Vagina (tissue), 2 donors: Measurements from ENCODE around the gene MMEL1.

Experiments
- POLR2AphosphoS5 ChIP-seq, 2 donors: sonication (generic); formaldehyde crosslinking; IDR thresholded peaks; one replicate each; pipeline ENCODE4 v1.9.0; 2017; ENCODE audit warnings: antibody characterized with exemption in 2 of 2, mild to moderate bottlenecking in 2 of 2, low read depth in 1 of 2; ENCODE audit not compliant: insufficient read depth in 1 of 2
- TF ChIP-seq, protein P1 (sequence below), 3 experiments: fragments of 450-650 bp in 2 of 3; fragments of 200-600 bp in 1 of 3; sonication (generic) in 1 of 3; IDR thresholded peaks; one replicate each; pipeline ENCODE4 v1.5.1; 2017 to 2019; ENCODE audit warnings: antibody characterized with exemption in 3 of 3, mild to moderate bottlenecking in 2 of 3, moderate library complexity in 2 of 3

DNA sequence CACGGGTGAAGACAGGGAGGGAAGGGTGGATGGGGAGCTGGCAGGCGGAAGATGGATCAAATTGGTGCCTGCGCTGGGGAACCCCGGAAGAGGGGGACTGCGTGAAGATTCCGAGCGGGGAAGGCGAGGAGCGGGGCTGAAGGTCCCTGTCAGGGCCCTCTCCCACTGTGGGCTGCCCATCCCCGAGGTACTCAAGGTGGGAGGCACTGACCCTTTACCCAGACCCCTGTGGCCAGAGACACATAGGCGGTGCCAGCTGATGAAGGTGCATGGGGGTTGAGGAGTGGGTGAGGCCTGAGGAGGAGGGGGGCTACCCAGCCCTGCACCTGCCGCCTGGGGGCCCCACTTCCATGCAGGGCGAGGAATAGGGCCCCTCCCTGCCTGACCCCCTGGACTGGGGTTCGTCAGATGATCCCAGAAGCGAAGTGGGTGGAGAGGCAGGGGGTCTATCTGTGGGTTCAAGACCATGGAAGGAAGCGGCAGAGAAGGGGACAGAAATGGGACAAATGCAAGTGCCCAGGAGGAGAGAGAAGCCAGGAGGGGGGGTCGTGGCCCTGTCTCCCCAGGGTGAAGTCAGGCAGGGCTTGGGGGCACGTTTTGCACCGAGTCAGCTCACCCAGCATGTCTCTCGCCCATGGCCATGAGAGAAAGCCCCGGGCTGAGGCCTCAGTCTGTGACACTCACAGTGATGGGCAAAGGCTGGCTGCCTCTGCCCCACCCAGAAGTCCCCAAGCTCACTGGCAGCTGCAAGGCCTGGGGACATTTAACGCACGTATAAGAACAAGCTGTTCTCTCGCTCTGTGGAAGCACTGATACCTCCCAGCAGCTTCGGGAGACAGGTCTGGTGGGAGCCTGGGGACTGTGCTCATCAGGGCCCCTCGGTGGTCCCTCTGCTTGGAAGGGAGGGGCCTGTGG is 7.0 kb upstream of the MMEL1 start:
- no peak for TF ChIP-seq POLR2AphosphoS5 (IDR thresholded peaks at IDR 0.05; ENCODE audit: insufficient read depth in 1 of 2, low read depth in 1 of 2)
- TF ChIP-seq, protein P1, sequence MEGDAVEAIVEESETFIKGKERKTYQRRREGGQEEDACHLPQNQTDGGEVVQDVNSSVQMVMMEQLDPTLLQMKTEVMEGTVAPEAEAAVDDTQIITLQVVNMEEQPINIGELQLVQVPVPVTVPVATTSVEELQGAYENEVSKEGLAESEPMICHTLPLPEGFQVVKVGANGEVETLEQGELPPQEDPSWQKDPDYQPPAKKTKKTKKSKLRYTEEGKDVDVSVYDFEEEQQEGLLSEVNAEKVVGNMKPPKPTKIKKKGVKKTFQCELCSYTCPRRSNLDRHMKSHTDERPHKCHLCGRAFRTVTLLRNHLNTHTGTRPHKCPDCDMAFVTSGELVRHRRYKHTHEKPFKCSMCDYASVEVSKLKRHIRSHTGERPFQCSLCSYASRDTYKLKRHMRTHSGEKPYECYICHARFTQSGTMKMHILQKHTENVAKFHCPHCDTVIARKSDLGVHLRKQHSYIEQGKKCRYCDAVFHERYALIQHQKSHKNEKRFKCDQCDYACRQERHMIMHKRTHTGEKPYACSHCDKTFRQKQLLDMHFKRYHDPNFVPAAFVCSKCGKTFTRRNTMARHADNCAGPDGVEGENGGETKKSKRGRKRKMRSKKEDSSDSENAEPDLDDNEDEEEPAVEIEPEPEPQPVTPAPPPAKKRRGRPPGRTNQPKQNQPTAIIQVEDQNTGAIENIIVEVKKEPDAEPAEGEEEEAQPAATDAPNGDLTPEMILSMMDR (IDR thresholded peaks at IDR 0.05): no peak
